ENCODE measurements around the gene RRAD.
"Not testable (repeated sequence)": the region's sequence is repeated elsewhere in the genome, so short reads cannot be mapped to it uniquely, and the experiment has no call there.

Gene RRAD

DNA sequence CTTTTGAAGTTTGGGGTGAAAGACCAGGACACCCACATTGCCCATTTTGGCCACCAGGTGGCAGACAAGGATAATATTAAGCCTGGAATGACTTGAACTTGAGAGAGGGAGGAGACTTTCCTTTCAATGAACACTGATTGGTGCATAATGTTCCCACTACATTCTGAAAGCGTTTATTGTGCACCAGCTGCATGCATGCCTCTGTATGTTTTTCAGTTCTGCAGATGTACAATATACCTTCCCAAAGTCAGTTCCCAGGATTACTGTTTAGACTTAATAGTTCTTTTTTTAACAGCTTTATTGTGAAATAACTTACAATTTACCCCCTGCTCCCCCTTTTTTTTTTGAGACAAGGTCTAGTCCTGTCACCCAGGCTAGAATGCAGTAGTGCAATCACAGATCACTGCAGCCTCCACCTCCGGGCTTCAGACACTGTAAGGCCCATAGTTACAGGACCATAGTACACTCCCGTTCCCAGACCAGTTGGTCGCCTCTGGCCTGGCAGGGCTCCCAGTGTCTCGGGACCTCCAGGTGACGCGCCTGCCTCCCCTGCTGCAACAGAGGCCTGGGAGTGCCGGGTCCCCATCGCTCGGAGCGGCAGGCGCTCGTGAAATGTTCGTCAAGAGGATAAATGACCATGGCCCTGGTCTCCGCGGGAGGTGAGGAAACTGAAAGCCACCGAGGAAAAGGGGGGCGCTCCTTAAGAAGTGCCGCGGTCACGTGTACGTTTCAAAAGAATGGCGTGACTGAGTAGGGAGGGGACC lies 22.1 kb upstream of the RRAD start:
- no peaks in the 10 kb centered on the region for H3K27me3 ChIP-seq (ENCODE audit: insufficient read depth, low read length)
- no peaks in the 10 kb centered on the region for H3K4me1 ChIP-seq (ENCODE audit: insufficient read depth, low read length)
- no peak overlapping the region for H2AFZ ChIP-seq (ENCODE audit: low read depth, low read length)
- H3K36me3 ChIP-seq (ENCODE audit: insufficient read depth, low read length): peaks cover 14% of the 10 kb centered on the region
- H3K4me3 ChIP-seq (ENCODE audit: low read length): no peak overlapping the region
- no peaks in the 10 kb centered on the region for H3K9me3 ChIP-seq (ENCODE audit: low read length)

DNA sequence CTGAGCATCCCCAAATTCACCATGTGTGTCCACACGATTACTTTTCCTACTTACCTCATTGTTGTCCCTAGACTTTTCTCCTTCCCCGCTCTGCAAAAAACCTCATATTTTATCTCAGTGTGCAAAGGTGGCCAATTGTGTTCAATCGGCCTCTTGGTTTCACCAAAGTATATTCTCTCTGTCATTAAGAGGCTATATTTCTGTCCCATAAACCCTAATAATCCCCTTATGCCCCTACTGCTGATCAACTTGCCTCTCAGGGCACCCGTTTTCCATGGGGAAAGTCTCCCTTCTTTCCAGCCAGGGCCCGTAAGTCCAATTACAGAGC lies 21.6 kb upstream of the RRAD start:
- Histone ChIP-seq H2AFZ (ENCODE audit: low read depth, low read length) (no peak overlapping the region), H3K4me1 (ENCODE audit: insufficient read depth, low read length) (no peaks in the 10 kb centered on the region)

DNA sequence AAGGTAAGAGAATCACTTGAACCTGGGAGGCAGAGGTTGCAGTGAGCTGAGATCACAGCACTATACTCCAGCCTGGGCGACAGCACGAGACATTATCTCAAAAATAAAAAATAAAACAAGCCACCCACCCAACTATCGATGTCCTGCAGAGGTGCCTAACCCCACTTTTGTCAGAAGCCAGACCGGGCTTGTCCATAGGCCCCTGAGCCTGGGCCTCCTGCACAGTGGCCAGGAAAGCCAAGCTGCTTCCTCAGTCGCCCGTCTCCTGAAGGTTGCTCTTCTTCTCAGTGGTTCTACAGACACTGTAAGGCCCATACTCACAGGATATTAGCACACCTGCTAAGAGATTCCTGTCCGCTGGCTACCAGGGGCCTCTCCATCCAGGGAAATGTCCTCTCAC lies 21.2 kb upstream of the RRAD start:
- H3K9me3 ChIP-seq (ENCODE audit: low read length): no peaks in the 10 kb centered on the region
- no peak overlapping the region for H3K4me3 ChIP-seq (ENCODE audit: low read length)
- peaks cover 24% of the 10 kb centered on the region for H3K36me3 ChIP-seq (ENCODE audit: insufficient read depth, low read length)
- H2AFZ ChIP-seq (ENCODE audit: low read depth, low read length): no peak overlapping the region
- no peaks in the 10 kb centered on the region for H3K27me3 ChIP-seq (ENCODE audit: insufficient read depth, low read length)
- H3K4me1 ChIP-seq (ENCODE audit: insufficient read depth, low read length): no peaks in the 10 kb centered on the region

More for the DNA sequence above, 21.6 kb upstream of the RRAD start:
- no peaks in the 10 kb centered on the region for H3K27me3 ChIP-seq (ENCODE audit: insufficient read depth, low read length)
- H3K4me3 ChIP-seq (ENCODE audit: low read length): no peak overlapping the region
- H3K36me3 ChIP-seq (ENCODE audit: insufficient read depth, low read length): peaks cover 20% of the 10 kb centered on the region
- H3K9me3 ChIP-seq (ENCODE audit: low read length): no peaks in the 10 kb centered on the region

DNA sequence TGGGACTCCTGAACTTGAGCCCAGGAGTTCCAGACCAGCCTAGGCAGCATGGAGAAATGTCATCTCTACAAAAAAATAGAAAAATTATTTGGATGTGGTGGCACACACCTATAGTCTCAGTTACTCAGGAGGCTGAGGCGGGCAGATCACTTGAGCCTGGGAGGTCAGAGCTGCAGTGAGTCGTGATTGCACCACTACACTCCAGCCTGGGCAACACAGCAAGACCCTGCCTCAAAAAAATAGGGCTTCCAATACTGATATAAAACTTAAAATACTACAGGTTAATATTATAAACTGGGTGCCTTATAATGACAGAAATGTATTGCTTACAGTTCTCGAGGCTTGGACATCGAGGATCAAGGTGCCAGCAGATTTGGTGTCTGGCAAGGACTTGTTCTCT lies 20.6 kb upstream of the RRAD start:
- H3K36me3 ChIP-seq (ENCODE audit: insufficient read depth, low read length): peaks cover 30% of the 10 kb centered on the region
- H3K4me1 ChIP-seq (ENCODE audit: insufficient read depth, low read length): no peaks in the 10 kb centered on the region
- no peak overlapping the region for H3K4me3 ChIP-seq (ENCODE audit: low read length)
- no peak overlapping the region for H2AFZ ChIP-seq (ENCODE audit: low read depth, low read length)
- no peaks in the 10 kb centered on the region for H3K9me3 ChIP-seq (ENCODE audit: low read length)
- H3K27me3 ChIP-seq (ENCODE audit: insufficient read depth, low read length): no peaks in the 10 kb centered on the region

DNA sequence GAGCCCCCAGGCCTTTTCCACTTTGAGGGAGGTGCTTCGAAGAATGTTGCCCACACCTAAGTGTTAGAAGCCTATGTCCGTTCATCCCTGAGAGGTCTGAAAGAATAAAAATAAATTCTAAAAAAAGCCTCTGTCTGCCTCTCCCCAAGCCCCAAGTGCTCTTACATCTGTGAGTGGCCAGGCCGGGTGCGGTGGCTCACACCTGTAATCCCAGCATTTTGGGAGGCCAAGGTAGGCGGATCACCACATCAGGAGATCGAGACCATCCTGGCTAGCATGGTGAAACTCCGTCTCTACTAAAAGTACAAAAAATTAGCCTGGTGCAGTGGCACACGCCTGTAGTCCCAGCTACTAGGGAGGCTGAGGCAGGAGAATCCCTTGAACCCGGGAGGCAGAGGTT lies 19.6 kb upstream of the RRAD start:
- not testable (repeated sequence) for H3K4me1 ChIP-seq (ENCODE audit: insufficient read depth, low read length); H3K4me3 ChIP-seq (ENCODE audit: low read length); H3K9me3 ChIP-seq (ENCODE audit: low read length); H3K27me3 ChIP-seq (ENCODE audit: insufficient read depth, low read length); H2AFZ ChIP-seq (ENCODE audit: low read depth, low read length)
- H3K36me3 ChIP-seq (ENCODE audit: insufficient read depth, low read length): peaks cover 39% of the 10 kb centered on the region

DNA sequence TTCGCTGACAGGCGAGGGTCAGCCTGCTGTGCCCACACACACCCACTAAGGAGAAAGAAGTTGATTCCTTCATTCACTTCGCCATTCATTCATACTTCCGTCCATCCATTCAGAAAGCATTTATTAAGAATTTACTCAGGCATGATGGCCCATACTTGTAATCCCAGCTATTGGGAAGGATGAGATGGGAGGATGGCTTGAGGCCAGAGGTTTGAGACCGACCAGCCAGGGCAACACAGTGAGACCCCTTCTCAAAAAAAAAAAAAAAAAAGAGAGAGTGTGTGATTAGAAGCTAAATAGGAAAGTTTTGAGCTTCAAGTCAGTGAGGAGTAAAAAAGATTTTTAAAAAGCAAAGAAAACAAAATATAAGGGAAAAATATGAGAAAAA lies 18.7 kb upstream of the RRAD start:
- Histone ChIP-seq H3K27me3 (ENCODE audit: insufficient read depth, low read length) (no peaks in the 10 kb centered on the region), H3K4me3 (ENCODE audit: low read length) (no peak overlapping the region), H3K36me3 (ENCODE audit: insufficient read depth, low read length) (peaks cover 47% of the 10 kb centered on the region), H3K4me1 (ENCODE audit: insufficient read depth, low read length) (no peaks in the 10 kb centered on the region), H2AFZ (ENCODE audit: low read depth, low read length) (no peak overlapping the region), H3K9me3 (ENCODE audit: low read length) (no peaks in the 10 kb centered on the region)

DNA sequence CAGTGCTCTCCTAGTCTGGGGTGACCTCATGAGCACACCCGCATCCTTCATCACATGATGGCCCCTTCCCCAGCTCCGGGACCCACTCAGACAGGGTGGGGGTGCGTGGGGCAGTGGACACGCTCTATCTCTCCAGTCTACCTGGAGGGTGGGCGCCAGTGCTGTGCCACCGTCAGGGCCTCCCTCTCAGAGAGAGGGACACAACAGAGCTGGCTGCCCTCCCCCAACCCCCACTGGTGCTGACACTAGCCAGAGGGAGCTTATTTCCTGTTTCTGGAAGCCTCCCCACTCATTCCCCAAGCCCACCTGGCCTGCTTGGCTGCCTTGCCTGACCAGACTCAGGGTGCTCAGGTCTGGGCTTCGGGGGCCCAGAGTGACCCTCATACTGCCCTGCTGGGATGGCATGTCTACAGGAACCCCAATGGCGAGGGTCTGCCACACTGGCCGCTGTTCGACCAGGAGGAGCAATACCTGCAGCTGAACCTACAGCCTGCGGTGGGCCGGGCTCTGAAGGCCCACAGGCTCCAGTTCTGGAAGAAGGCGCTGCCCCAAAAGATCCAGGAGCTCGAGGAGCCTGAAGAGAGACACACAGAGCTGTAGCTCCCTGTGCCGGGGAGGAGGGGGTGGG lies 18.2 kb upstream of the RRAD start:
- Histone ChIP-seq H3K9me3 (ENCODE audit: low read length) (no peaks in the 10 kb centered on the region), H3K27me3 (ENCODE audit: insufficient read depth, low read length) (no peaks in the 10 kb centered on the region), H3K4me1 (ENCODE audit: insufficient read depth, low read length) (no peaks in the 10 kb centered on the region), H3K36me3 (ENCODE audit: insufficient read depth, low read length) (peaks cover 48% of the 10 kb centered on the region), H3K4me3 (ENCODE audit: low read length) (no peak overlapping the region), H2AFZ (ENCODE audit: low read depth, low read length) (no peak overlapping the region)

DNA sequence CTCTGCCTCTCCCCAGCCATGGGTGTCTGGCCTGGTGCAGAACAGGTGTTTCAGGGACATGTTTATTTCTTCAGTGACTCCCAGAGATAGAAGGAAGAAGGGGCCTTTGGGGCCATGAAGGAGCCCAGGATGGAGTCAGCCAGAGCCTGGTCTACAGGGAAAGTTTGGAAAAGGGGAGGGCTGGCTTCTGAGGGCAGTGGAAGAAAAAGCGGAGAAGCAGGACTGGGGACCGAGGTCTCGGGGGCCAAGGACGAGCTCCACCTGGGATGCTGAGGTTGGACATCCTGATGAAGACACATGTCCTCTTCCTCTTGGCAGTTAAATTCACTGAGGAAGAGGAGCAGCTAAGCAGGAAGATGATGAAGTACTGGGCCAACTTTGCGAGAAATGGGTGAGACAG lies 17.6 kb upstream of the RRAD start:
- Histone ChIP-seq H3K27me3 (ENCODE audit: insufficient read depth, low read length) (no peaks in the 10 kb centered on the region), H3K4me1 (ENCODE audit: insufficient read depth, low read length) (no peaks in the 10 kb centered on the region), H3K36me3 (ENCODE audit: insufficient read depth, low read length) (peaks cover 52% of the 10 kb centered on the region), H3K4me3 (ENCODE audit: low read length) (no peak overlapping the region), H2AFZ (ENCODE audit: low read depth, low read length) (no peak overlapping the region), H3K9me3 (ENCODE audit: low read length) (no peaks in the 10 kb centered on the region)

DNA sequence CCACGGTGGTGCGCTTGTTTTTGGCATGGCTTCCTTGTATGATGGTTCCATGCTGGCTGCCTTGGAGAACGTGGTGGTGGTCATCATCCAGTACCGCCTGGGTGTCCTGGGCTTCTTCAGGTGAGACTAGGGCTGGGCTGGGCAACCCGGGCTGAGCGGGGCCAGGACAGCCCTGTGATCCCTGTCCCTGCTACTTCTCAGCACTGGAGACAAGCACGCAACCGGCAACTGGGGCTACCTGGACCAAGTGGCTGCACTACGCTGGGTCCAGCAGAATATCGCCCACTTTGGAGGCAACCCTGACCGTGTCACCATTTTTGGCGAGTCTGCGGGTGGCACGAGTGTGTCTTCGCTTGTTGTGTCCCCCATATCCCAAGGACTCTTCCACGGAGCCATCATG lies 14.9 kb upstream of the RRAD start:
- H3K36me3 ChIP-seq (ENCODE audit: insufficient read depth, low read length): peaks cover 60% of the 10 kb centered on the region
- peaks cover 10% of the 10 kb centered on the region for H3K4me1 ChIP-seq (ENCODE audit: insufficient read depth, low read length)
- no peak overlapping the region for H3K4me3 ChIP-seq (ENCODE audit: low read length)
- H3K27me3 ChIP-seq (ENCODE audit: insufficient read depth, low read length): no peaks in the 10 kb centered on the region
- H2AFZ ChIP-seq (ENCODE audit: low read depth, low read length): no peak overlapping the region
- no peaks in the 10 kb centered on the region for H3K9me3 ChIP-seq (ENCODE audit: low read length)

DNA sequence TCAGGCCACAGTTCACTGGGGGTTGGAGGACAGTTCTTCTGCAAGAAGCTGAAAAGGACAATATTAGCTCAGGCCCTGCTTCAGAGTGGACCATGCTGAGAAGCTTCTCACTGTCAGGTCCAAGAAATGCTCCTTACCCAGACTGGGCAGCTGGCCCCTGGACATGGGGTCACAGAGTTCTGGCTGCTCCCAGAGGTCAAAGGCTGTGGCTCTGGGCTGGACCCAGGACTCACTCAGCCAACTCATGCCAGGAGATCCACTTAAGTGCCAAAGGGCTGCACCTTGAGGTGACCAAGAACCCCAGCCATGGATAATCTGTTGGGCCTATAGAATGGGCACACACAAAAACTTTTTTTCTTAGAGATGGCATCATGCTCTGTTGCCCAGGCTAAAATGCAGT lies 14.0 kb upstream of the RRAD start:
- Histone ChIP-seq H3K4me1 (ENCODE audit: insufficient read depth, low read length) (peaks cover 11% of the 10 kb centered on the region), H3K9me3 (ENCODE audit: low read length) (no peaks in the 10 kb centered on the region), H3K36me3 (ENCODE audit: insufficient read depth, low read length) (peaks cover 60% of the 10 kb centered on the region), H3K27me3 (ENCODE audit: insufficient read depth, low read length) (no peaks in the 10 kb centered on the region), H2AFZ (ENCODE audit: low read depth, low read length) (no peak overlapping the region), H3K4me3 (ENCODE audit: low read length) (no peak overlapping the region)

DNA sequence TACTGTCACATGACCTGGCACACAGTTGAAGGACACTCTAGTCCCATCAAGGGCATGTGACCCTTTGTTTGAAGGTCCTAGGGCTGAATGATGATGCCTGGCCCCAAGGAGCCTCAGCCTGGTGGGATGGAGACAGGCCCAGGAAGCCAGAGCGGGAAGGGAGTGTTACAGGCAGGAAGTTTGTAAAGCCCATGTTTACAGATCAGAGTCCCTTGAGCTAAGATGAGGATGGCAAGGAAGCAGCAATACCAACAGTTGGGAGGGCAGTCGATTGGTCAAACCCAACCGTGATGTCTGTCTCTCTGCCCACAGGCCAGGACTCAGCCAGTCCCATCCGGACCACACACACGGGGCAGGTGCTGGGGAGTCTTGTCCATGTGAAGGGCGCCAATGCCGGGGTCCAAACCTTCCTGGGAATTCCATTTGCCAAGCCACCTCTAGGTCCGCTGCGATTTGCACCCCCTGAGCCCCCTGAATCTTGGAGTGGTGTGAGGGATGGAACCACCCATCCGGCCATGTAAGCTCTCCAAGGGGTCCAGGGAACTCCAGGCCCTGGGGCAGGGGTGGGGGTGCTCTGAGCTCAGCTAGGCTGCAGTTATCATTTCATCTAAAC lies 12.5 kb upstream of the RRAD start:
- H3K4me1 ChIP-seq (ENCODE audit: insufficient read depth, low read length): peaks cover 19% of the 10 kb centered on the region
- H3K9me3 ChIP-seq (ENCODE audit: low read length): no peaks in the 10 kb centered on the region
- no peaks in the 10 kb centered on the region for H3K27me3 ChIP-seq (ENCODE audit: insufficient read depth, low read length)
- peaks cover 48% of the 10 kb centered on the region for H3K36me3 ChIP-seq (ENCODE audit: insufficient read depth, low read length)
- H2AFZ ChIP-seq (ENCODE audit: low read depth, low read length): no peak overlapping the region
- no peak overlapping the region for H3K4me3 ChIP-seq (ENCODE audit: low read length)

DNA sequence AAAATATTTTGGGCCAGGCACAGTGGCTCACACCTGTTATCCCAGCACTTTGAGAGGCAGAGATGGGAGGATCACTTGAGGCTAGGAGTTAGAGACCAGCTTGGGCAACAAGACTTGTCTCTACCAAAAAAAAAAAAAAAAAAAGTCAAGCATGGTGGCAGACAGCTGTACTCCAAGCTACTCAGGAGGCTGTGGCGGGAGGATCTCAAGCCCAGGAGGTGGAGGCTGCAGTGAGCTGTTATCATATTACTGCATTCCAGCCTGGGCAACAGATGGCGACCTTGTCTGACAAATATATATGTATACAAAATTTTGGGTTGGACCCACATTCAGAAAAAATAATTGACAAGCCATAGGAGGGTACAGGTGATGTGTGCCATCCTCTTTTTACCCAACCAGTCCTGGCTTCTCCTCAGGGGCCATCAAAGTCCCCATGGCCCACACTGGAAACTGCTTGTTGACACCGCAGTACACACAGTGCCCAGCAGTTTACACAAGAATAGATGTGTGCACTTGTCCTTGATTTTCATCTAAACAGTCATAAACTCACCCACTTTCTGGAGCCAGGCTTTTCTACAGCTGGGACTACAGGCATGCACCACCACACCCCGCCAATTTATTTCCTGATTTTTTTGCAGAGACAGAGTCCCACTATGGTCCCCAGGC lies 11.7 kb upstream of the RRAD start:
- peaks cover 22% of the 10 kb centered on the region for H3K4me1 ChIP-seq (ENCODE audit: insufficient read depth, low read length)
- H2AFZ ChIP-seq (ENCODE audit: low read depth, low read length): no peak overlapping the region
- H3K4me3 ChIP-seq (ENCODE audit: low read length): no peak overlapping the region
- H3K36me3 ChIP-seq (ENCODE audit: insufficient read depth, low read length): peaks cover 41% of the 10 kb centered on the region
- no peaks in the 10 kb centered on the region for H3K9me3 ChIP-seq (ENCODE audit: low read length)
- H3K27me3 ChIP-seq (ENCODE audit: insufficient read depth, low read length): no peaks in the 10 kb centered on the region

DNA sequence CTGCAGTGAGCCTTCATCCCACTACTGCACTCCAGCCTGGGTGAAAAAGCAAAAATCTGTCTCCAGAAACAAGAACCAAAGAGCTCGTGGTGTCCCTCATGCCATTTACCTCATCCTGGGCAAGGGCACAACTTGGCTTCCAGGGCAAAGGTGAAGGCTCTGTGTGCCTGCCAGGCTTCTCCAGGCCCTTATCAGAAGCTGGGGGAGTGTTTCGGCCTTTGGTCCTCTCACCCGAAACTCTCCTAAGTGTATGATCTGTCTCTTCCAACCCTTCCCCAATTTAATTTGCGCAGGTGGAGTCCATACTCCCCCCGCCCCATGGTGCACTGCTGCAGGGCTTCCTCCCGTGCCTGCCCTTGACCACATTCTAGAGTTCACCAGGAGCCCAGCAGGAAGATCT lies 11.1 kb upstream of the RRAD start:
- no peaks in the 10 kb centered on the region for H3K27me3 ChIP-seq (ENCODE audit: insufficient read depth, low read length)
- peaks cover 35% of the 10 kb centered on the region for H3K36me3 ChIP-seq (ENCODE audit: insufficient read depth, low read length)
- peaks cover 22% of the 10 kb centered on the region for H3K4me1 ChIP-seq (ENCODE audit: insufficient read depth, low read length)
- no peak overlapping the region for H2AFZ ChIP-seq (ENCODE audit: low read depth, low read length)
- H3K4me3 ChIP-seq (ENCODE audit: low read length): no peak overlapping the region
- no peaks in the 10 kb centered on the region for H3K9me3 ChIP-seq (ENCODE audit: low read length)
